ENCODE measurements around the gene ELK3. TPM values are rescaled to one million over a fixed set of nuclear protein-coding genes. Genes with fewer than 3 reads are reported as not detected.

ELK3 gene
- total RNA-seq, 1 donor from 2014 or later: 70.6 TPM

DNA sequence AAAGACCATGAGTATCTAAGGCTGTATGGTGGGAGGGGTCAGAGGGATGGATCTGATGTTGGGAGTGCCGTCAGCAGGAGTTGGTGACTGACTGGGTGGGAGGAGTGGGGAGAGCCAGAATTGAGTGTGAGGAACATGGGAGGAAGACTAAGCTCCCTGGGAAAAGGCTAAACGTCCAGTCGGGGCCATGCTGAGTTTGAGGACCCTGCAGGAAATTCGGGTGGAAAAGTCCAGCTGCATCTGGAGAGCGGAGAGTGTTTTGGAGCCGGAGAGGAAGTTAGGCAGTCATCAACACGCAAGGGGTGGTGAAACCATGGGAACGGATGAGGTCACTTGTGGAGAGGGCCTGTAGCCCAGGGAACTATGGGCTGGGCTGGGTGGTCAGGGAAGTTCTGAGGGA, 60.9 kb downstream of the ELK3 start:
- peak; percentile 96 for DNase-seq (ENCODE audit: extremely low read depth, low read depth, low spot score)

DNA sequence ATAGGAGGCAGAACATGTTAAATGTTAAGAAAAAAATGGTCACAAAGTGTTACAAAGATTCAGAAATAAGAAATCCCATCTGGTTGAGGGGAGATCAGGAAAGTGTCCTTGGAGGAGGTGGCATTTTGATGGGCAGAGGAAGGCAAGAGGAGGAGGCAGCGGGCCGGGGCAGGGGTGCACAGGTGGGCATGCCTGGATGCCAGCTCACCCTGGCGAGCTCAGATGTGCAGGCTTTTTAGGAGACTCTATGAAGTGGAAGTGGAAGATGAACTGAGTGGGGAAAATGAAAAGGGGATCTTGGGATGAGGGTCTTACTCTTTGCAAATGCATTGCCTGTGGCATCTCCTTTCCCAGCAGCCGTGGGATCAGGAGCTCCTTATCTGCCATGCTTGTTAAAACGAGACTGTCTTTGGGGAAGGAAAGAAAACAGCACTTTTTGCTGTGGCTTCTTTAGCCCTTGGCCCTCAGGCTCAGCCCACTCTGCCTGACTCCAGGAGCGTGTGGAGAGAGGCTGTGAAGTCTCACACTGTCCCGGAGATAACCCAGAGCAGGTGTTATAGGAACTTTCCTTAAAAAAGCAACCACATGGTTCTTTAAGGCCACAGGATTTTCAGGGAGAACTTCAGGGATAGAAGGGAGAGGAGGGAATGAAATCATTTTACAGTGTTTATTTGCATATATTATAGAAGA, 62.6 kb downstream of the ELK3 start:
- no peak for DNase-seq (ENCODE audit: extremely low read depth, low read depth, low spot score)

DNA sequence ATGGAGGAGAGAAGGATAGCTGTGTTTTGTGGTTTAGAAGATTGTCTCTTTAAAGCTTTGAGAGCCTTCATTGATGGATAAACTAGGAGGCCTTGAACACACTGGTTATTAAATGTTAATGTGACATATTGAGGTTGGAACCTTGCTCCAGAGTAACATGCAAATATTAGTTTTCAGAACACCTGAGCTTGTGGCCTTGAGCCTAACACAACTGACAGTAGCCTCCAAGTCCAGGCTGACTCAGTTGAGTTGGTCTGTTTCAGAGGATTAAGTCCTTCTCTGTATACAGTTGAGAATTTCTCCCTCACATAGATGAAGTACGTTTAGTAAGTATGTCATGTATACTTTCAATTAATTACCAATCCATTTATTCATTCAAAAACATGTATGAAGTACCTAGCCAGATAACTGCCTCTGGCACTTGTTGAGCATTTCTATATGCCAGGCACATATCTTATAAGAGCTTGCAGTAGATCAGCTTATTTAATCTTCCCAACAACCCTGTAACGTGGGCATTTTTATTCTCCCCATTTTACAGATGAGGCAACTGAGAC, 63.5 kb downstream of the ELK3 start:
- DNase-seq (ENCODE audit: extremely low read depth, low read depth, low spot score): no peak

DNA sequence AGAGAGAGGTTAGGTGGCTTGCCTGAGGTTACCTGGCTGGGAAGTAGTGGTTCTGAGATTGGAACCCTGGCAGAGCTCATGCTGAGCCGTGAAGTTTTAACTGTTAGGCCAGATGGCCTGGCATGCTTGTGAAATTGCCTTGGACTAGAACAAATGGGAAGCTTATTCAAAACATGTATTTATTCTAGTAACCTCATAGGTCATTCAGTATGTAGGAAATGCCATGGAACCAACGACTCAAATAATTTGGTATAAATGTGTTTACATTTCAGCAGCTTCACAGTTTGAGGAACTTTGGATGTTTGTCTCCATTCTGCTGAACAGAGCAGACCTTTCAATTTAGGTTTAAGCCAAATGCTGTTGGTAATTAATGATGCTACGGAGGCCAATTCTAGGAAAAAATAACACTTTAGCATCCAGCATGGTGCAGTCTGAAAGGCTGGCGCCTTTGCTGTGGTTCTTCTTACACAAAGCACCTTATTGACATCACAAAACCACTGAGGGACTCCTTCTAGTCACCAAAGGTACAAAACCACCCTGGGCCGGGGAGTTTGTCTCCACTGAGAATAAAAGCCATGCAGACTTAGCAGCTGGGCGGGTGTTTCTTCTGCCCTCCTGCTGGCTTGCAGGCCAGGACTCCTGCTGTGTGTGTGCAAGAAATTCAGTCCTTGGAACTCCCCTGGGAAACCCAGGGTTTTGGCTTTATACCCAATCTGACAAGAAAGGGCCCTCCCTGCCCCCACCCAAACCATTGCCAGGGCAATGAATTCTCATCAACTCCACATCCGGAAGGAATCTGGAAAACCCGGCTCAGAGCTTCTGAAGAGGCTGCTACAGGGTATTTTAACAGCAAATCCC, 64.2 kb downstream of the ELK3 start:
- DNase-seq (ENCODE audit: extremely low read depth, low read depth, low spot score): no peak

DNA sequence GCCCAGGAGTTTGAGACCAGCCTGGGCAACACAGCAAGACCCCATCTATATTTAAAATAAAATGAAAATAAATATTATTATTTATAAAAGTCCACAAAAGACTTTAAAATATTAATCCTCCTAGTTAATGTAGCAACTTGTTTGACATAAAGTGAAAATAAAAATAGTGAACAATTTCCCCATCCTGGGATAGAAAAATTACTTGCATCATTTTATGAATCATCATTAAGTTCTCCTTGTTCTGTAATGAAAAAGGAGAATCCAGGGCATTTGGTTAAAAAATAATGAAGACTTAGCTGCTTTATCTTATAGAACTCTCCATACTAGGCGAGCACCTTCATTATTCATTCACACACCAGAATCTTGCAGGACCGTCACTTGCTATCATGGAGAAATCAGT, 66.1 kb downstream of the ELK3 start:
- no peak for DNase-seq (ENCODE audit: extremely low read depth, low read depth, low spot score)

- no peak for DNase-seq (ENCODE audit: extremely low read depth, low read depth, low spot score)
Observed at GRCh38 chr12:96260644-96261043, 66.5 kb downstream of the ELK3 start.

GRCh38 chr12:96261557-96261956, 67.4 kb downstream of the ELK3 start:
- no peak for DNase-seq (ENCODE audit: extremely low read depth, low read depth, low spot score)

GRCh38 chr12:96263449-96263902, 69.3 kb downstream of the ELK3 start:
- peak; percentile 41 for DNase-seq (ENCODE audit: extremely low read depth, low read depth, low spot score)

- no peak for DNase-seq (ENCODE audit: extremely low read depth, low read depth, low spot score)
Observed at GRCh38 chr12:96265400-96265799, 71.2 kb downstream of the ELK3 start.

DNA sequence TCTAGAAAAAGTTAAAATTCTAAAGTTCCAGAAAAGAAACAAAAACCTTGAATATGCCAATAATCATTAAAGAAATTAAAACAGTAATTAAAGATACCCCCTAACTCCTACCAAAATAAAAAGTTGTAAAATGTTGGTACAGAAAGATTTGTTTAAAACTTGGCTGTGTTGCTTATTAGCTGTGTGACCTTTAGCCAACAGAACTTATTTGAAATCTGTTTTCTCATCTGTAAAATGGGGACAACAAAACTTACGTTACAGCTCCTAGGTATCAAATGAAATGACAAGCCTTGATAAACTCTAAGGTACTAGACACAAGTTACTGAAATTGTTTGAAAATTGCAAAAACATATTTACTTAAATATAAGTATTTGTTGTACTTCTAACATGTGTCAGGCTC, 71.7 kb downstream of the ELK3 start:
- DNase-seq (ENCODE audit: extremely low read depth, low read depth, low spot score): no peak

DNA sequence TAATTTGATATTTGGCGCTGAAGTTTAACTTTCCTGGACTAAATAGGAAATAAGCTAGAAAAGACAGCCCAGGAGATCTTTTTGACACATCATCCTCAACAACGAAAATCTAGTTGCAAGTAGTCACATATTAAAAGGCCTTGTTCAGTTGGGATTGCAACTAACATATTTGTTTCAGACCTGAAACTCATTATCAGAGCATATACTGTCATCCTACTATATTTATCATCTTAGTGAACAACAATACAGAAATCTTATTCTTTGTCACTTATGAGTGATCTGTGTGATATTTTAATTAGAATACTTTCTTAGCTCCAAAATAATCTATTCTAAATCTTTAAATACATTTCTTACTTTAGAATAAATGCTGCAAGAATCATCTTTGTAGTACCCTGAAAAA, 72.1 kb downstream of the ELK3 start:
- DNase-seq (ENCODE audit: extremely low read depth, low read depth, low spot score): no peak

DNA sequence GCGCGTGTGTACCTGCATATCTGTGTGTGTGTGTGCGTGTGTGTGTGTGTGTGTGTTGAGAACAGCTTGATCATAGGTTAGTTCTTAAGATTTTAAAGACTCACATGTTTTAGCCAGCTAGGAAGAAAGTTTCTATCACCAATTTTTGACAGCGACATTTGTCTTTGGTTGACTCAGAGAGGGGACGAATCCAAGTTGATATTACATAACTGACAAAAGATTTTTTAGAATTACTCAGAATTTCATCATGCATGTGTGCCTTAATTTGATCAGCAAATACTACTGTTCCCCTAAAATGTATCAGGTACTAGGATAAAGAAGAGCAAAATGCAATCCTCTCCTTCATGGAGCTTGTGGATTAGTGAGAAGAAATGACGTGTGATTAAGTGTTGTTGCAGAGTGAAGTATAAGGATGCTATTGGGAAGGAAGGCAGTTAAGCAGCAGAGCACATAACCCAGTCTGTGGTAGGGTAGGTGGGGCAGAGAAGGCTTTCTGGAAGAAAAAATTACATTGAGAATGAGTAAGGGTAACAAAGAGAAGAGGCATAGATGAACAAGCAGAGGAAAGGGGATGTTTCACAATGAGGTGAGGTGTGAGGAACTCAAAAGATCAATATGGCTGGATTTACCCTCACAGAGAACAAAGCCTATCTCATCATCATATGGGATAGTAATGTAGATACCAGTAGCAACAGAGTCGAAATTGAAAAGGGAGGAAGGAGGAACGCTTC, 77.5 kb downstream of the ELK3 start:
- DNase-seq (ENCODE audit: extremely low read depth, low read depth, low spot score): no peak

GRCh38 chr12:96274331-96274730, 80.2 kb downstream of the ELK3 start:
- DNase-seq (ENCODE audit: extremely low read depth, low read depth, low spot score): no peak

GRCh38 chr12:96285158-96285557, 91.0 kb downstream of the ELK3 start:
- no peak for DNase-seq (ENCODE audit: extremely low read depth, low read depth, low spot score)

- no peak for DNase-seq (ENCODE audit: extremely low read depth, low read depth, low spot score)
Observed at GRCh38 chr12:96289067-96289466, 94.9 kb downstream of the ELK3 start.

DNA sequence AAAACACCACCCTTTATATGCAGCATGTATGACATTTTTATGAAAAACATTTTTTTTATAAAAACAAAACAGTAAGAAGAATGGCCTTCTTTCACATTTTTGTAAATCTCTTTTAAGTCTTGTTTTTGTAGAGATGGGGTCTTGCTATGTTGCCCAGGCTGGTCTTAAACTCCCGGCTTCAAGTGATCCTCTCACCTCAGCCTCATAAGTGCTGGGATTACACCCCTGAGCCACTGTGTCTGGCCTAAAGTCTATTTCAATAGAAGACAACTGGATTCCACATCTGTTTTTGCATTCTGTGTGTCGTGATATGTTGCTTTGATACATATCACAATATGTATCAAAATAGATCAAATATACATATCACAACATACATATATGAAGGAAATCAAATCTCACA, 98.9 kb downstream of the ELK3 start:
- no peak for DNase-seq (ENCODE audit: extremely low read depth, low read depth, low spot score)

DNA sequence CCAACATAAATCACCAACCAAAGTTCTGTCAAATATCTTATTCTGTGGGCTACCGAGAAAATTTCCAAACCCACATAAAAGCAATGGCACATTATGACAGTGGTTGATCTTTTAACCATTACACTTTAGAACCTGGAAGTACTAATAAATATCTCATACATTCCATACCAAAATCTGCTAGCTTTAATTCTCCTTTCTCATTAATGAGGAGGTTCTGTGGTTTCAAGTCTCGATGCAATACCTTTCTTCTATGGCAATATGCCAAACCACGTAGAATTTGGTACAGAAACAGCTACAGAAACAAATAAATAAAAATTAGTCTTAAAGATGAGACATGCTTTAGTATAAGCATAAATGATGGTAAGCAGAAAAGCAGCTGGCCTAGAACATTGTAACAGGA, 100.7 kb downstream of the ELK3 start:
- DNase-seq (ENCODE audit: extremely low read depth, low read depth, low spot score): no peak

GRCh38 chr12:96295532-96296160, 101.5 kb downstream of the ELK3 start:
- DNase-seq (ENCODE audit: extremely low read depth, low read depth, low spot score): no peak

GRCh38 chr12:96297504-96297903, 103.3 kb downstream of the ELK3 start:
- no peak for DNase-seq (ENCODE audit: extremely low read depth, low read depth, low spot score)

DNA sequence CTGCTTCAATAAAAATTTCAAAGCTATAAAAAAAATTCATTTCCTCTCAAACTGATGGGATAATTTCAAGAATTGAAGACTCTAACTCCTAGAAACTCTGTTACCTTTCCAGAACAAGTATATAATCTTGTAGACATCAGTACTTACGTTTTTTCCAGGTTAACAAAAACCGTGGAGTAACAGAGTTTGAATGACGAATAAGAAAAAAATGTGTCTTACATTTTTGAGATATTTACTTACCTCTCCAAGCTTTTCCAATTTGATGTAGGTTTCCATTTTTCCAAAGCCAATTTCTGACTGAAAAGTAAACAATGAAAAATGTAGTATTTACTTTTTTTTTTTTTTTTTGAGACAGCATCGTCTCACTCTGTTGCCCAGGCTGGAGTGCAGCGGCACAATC, 105.9 kb downstream of the ELK3 start:
- DNase-seq (ENCODE audit: extremely low read depth, low read depth, low spot score): no peak

GRCh38 chr12:96301732-96302131, 107.6 kb downstream of the ELK3 start:
- no peak for DNase-seq (ENCODE audit: extremely low read depth, low read depth, low spot score)
